Thoracic aorta (tissue), 2 donors: ENCODE data around the gene SRCIN1. TPM values are rescaled to one million over a fixed set of nuclear protein-coding genes. Genes with fewer than 3 reads are reported as not detected.
"Not testable (repeated sequence)": the region's sequence is repeated elsewhere in the genome, so short reads cannot be mapped to it uniquely, and the experiment has no call there.

Experiments
- ATAC-seq: fragments of 150-250 bp; one replicate; pipeline ENCODE4 v1.8.0; 2017; ENCODE audit warnings: low read depth; ENCODE audit not compliant: insufficient number of reproducible peaks, low FRiP score
- DNase-seq: peaks from one replicate; pipeline ENCODE4 v3.0.0-alpha.2; 2020; ENCODE audit warnings: low spot score
- H3K27ac ChIP-seq, 2 donors: fragments of 200-600 bp; sonication (generic); 1 replicate in 1 of 2; 2 replicates in 1 of 2; pipeline ENCODE4 v1.5.1; 2016; ENCODE audit warnings: mild to moderate bottlenecking in 2 of 2, moderate library complexity in 2 of 2
- H3K27me3 ChIP-seq: fragments of 200-600 bp; sonication (generic); replicated peaks from 2 replicates; pipeline ENCODE4 v1.6.0; 2016; ENCODE audit warnings: mild to moderate bottlenecking; ENCODE audit not compliant: insufficient read depth
- H3K36me3 ChIP-seq: fragments of 200-600 bp; sonication (generic); one replicate; pipeline ENCODE4 v1.5.1; 2016
- H3K4me1 ChIP-seq, 2 donors: fragments of 200-600 bp; sonication (generic); 1 replicate in 1 of 2; 2 replicates in 1 of 2; pipeline versions ENCODE4 v1.5.1 to v1.6.0; 2016; ENCODE audit warnings: low read depth in 2 of 2, mild to moderate bottlenecking in 1 of 2; ENCODE audit not compliant: control insufficient read depth in 1 of 2
- H3K4me3 ChIP-seq: fragments of 200-600 bp; sonication (generic); 2 replicates; pipeline ENCODE4 v1.5.1; 2016; ENCODE audit warnings: mild to moderate bottlenecking
- H3K9me3 ChIP-seq: fragments of 200-600 bp; sonication (generic); 2 replicates; pipeline ENCODE4 v1.5.1; 2016
- total RNA-seq, 2 donors: library from RNA; depleted of rRNA; stranded (reverse); fragments of >200 nt; gene quantifications; one replicate each; pipeline versions ENCODE4 v1.1.0 to v1.2.3, GENCODE V29; 2016
- TF ChIP-seq, protein P1 (sequence below): fragments of 200-600 bp; sonication (generic); IDR thresholded peaks from one replicate; pipeline ENCODE4 v1.5.1; 2019; ENCODE audit warnings: antibody characterized with exemption

Gene SRCIN1
- total RNA-seq, 2 donors from 2014 or later = not detected

DNA sequence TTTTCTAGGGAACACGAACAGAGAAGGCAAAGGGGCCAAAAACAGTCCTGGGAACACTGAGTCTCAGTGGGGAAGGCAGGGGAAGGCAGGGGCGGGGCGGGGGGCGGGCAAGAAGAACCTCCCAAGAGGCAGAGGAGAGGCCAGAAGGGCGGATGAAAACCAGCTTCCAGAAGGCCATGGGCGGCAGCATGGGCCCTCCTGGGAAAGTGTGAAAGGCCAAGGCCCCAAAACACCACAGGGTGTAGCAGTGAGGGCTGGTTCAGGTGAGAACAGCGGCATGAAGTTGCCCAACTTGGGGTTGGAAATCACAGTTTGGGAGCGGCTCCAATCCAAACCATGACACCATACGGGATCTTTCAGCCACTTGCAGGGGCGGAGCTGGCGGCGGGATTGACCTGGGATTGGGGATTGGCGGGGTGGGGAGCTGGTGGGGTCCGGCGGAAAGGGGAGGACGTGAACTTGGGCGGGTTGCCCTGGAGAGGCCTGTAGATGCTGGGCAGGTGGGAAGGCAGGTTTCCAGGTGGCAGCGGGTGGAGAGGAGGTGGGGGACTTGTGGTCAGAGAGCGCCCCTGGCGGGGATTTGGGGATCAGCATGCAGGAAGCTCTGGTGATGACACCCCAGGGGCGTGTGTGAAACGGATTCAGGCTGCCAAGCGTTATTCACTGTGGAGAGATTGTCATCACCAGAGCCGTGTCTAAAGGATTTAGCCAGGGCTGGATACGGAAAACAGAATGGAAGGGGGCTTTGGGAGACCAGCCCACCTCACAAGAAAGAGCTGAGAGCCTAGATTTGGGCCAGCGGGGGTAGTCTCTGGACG, 96.6 kb downstream of the SRCIN1 start:
- Histone ChIP-seq H3K4me3 (peak overlapping the region; percentile 1), H3K9me3 (no peaks in the 10 kb centered on the region), H3K36me3 (peaks cover 24% of the 10 kb centered on the region), H3K27ac (no peak overlapping the region), H3K4me1 (peaks cover 0 to 4% of the 10 kb centered on the region in 2 donors), H3K27me3 (no peaks in the 10 kb centered on the region)
- ATAC-seq = no peak
- DNase-seq = no peak
- TF ChIP-seq, protein P1, sequence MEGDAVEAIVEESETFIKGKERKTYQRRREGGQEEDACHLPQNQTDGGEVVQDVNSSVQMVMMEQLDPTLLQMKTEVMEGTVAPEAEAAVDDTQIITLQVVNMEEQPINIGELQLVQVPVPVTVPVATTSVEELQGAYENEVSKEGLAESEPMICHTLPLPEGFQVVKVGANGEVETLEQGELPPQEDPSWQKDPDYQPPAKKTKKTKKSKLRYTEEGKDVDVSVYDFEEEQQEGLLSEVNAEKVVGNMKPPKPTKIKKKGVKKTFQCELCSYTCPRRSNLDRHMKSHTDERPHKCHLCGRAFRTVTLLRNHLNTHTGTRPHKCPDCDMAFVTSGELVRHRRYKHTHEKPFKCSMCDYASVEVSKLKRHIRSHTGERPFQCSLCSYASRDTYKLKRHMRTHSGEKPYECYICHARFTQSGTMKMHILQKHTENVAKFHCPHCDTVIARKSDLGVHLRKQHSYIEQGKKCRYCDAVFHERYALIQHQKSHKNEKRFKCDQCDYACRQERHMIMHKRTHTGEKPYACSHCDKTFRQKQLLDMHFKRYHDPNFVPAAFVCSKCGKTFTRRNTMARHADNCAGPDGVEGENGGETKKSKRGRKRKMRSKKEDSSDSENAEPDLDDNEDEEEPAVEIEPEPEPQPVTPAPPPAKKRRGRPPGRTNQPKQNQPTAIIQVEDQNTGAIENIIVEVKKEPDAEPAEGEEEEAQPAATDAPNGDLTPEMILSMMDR = peak; percentile 46

DNA sequence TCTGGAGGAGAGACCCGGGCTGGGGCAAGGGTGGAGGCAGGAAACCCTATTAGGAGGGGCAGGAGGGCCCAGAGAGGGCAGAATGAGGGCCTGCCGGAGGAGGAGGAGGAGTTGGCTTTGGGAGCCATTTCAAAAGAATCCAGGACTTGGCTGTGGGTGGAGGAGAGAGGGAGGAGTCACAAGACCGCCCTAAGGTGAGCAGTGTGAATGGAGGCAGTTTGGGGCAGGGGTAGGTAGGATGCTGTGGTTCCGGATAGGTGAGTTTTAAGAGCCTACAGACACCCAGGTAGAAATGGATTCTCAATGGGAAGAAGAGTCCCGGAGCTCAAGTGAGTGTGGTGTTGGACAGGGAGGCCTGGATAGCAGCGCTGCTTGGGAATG, 97.2 kb downstream of the SRCIN1 start:
- no peaks in the 10 kb centered on the region for H3K9me3 ChIP-seq
- TF ChIP-seq, protein P1 = no peak
- DNase-seq (no peak), ATAC-seq (no peak)
- no peak overlapping the region for H3K4me3 ChIP-seq
- H3K36me3 ChIP-seq = peaks cover 27% of the 10 kb centered on the region
- peaks cover 0 to 4% of the 10 kb centered on the region in 2 donors for H3K4me1 ChIP-seq
- no peak overlapping the region for H3K27ac ChIP-seq
- H3K27me3 ChIP-seq = no peaks in the 10 kb centered on the region

DNA sequence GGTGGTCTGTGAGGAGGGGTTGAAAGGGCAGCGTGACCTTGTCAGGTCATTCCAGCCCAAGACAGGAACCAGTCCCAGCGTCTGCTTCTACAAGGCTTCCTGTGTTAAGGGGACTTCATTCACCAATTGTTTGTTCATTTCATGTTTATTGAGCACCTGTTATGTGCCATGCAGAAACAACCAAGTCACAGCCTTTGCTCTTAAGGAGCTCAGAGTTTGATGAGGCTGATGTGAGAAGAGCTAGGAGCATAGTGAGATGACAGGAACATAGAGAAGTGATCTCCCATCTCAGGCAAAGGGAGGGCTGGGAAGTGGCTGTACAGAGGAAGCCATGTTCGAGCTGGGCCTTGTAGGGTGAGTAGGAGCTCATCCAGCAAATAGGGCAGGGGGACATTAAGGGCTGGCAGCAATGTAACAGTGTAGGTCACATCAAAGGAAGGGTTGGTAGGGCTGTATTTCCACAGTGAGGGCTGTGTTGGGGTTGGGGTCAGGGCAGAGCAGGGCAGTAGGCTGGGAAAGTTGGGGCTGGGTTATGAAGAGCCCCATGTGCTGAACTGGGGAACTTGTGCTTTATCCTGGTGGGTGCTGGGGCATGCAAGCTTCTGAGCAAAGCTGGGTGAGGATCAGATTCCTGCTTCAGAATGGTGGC, 97.7 kb downstream of the SRCIN1 start:
- Histone ChIP-seq H3K9me3 (no peaks in the 10 kb centered on the region), H3K4me3 (no peak overlapping the region), H3K4me1 (peaks cover 0 to 4% of the 10 kb centered on the region in 2 donors), H3K27me3 (no peaks in the 10 kb centered on the region), H3K36me3 (peaks cover 30% of the 10 kb centered on the region), H3K27ac (no peak overlapping the region)
- TF ChIP-seq, protein P1 = no peak
- DNase-seq (no peak), ATAC-seq (no peak)

DNA sequence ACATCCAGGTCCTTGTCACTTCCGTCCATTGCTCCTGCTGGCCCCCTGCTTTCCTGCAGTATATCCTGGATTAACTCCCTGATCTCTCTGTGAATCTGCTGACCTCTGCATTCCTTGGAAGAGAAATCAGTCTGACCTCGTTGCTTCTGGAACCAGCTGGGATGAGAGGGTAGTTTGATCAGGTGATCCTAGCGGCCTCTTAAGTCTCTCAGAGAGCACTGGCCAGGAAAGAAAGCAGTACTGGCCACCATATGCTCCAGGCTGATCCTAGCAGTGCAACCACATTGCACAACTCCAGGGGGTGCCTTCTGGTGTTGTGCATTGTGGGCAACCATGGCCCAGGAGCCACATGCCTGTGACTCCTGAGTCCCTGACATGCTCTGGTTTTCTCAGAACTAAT, 98.3 kb downstream of the SRCIN1 start:
- H3K36me3 ChIP-seq = peaks cover 34% of the 10 kb centered on the region
- H3K4me3 ChIP-seq = no peak overlapping the region
- DNase-seq = no peak
- no peak for ATAC-seq
- H3K27me3 ChIP-seq = no peaks in the 10 kb centered on the region
- TF ChIP-seq, protein P1 = no peak
- H3K9me3 ChIP-seq = no peaks in the 10 kb centered on the region
- peaks cover 0 to 4% of the 10 kb centered on the region in 2 donors for H3K4me1 ChIP-seq
- H3K27ac ChIP-seq = no peak overlapping the region

DNA sequence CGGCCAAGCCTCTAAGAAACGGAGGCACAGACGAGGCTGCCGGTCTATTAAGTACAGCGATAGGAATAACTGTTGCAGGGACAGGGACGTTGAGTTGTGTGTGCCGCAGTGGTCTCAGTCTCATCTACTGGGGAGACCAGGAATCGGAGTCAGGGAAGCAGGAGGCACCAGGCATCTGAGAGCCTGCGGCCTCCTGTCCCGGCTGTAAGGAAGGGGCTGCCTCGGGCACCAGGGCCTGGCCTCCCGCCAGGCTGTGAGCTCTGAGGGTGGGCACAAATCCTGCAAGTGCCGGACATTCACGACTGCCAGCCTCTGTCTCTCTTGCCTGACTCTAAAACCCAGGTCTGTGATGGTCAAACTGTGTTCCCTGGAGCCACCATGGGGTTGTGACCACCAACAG, 101.5 kb downstream of the SRCIN1 start:
- Histone ChIP-seq H3K4me3 (no peak overlapping the region), H3K27ac (no peak overlapping the region), H3K4me1 (no peaks in the 10 kb centered on the region), H3K36me3 (peaks cover 43% of the 10 kb centered on the region), H3K27me3 (no peaks in the 10 kb centered on the region), H3K9me3 (no peaks in the 10 kb centered on the region)
- TF ChIP-seq, protein P1 = no peak
- ATAC-seq (no peak), DNase-seq (no peak)

DNA sequence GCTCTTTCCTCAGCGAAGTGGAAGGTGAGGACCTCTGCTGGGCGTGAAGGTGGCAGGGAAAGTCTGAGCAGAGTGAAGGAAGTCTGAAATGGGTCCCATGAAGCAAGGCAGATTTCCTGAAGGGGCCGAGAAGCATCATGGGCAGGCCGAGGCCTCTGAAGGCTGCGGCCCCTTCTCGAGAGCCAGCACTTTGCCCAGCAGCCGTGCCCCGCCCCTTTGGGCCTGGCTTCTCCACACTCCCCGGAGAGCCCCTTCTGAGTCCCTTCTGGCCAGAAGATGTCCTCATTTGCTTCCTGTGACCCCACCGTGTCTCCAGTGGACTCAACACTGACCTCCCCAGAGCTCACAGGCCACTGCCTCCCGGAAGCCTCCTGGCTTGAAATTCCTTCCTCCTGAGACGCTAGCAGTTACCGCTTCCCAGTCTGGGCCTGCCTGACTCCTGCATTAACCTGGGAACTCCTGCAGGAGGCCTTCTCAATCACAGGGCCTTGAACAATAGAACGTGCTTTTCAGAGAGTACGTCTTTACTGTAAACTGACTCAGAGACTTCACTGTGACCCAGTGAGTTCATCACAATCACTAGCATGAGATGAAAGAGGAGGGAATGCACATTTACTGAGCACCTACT, 102.4 kb downstream of the SRCIN1 start:
- peaks cover 51% of the 10 kb centered on the region for H3K36me3 ChIP-seq
- not testable (repeated sequence) for H3K4me1 ChIP-seq, H3K4me3 ChIP-seq, H3K27me3 ChIP-seq, ATAC-seq, DNase-seq, H3K9me3 ChIP-seq, H3K27ac ChIP-seq

DNA sequence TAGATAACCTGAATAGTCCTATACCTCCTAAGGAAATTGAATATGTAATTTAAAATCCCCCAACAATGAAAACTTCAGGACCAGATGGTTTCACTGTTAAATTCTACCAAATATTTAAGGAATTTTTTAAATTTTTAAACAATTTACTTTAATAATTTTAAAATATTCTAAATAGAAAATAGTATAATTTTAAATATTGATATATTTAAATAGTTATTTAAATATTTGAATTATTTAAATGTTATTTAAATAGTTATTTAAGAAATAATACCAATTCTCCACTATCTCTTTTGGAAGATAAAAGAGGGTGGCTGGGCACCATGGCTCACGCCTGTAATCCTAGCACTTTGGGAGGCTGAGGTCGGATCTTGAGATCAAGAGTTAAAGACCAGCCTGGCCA, 104.0 kb downstream of the SRCIN1 start:
- not testable (repeated sequence) for ATAC-seq, H3K4me3 ChIP-seq

More for the DNA sequence above, 104.0 kb downstream of the SRCIN1 start:
- not testable (repeated sequence) for H3K27ac ChIP-seq, H3K27me3 ChIP-seq, DNase-seq, H3K4me1 ChIP-seq, H3K9me3 ChIP-seq
- H3K36me3 ChIP-seq = peaks cover 58% of the 10 kb centered on the region
